Upper lobe of left lung (tissue), 6 donors: ENCODE measurements around the gene RCE1. TPM values are rescaled to one million over a fixed set of nuclear protein-coding genes. Genes with fewer than 3 reads are reported as not detected.

Source experiments
- ATAC-seq, 2 donors: fragments of 200-7000 bp; cut with Tn5 transposase; one replicate each; pipeline ENCODE4 v1.9.1; 2022; ENCODE audit warnings: mild to moderate bottlenecking in 2 of 2, moderate library complexity in 2 of 2; ENCODE audit not compliant: low FRiP score in 2 of 2
- DNase-seq, 2 donors: peaks; one replicate each; pipeline ENCODE4 v3.0.0-alpha.2; 2019 to 2020
- H3K27ac ChIP-seq, 4 donors: fragments of 200-600 bp; sonication (generic); one replicate each; pipeline ENCODE4 v1.5.1; 2016 to 2019
- H3K27me3 ChIP-seq, 4 donors: fragments of 200-600 bp; sonication (generic); one replicate each; pipeline ENCODE4 v1.5.1; 2017 to 2019
- H3K36me3 ChIP-seq, 4 donors: fragments of 200-600 bp; sonication (generic); one replicate each; pipeline ENCODE4 v1.5.1; 2016 to 2019
- H3K4me1 ChIP-seq, 4 donors: fragments of 200-600 bp; sonication (generic); one replicate each; pipeline ENCODE4 v1.5.1; 2018 to 2019
- H3K4me3 ChIP-seq, 4 donors: fragments of 200-600 bp; sonication (generic); one replicate each; pipeline ENCODE4 v1.5.1; 2017 to 2019; ENCODE audit warnings: mild to moderate bottlenecking in 2 of 4, moderate library complexity in 1 of 4
- H3K9me3 ChIP-seq, 4 donors: fragments of 200-600 bp; sonication (generic); one replicate each; pipeline ENCODE4 v1.5.1; 2018 to 2019
- CTCF ChIP-seq, 6 experiments: fragments of 450-650 bp in 4 of 6; fragments of 200-600 bp in 2 of 6; sonication (generic) in 2 of 6; IDR thresholded peaks; one replicate each; pipeline ENCODE4 v1.5.1; 2016 to 2019; ENCODE audit warnings: antibody characterized with exemption in 6 of 6
- EP300 ChIP-seq, 4 donors: sonication (generic); formaldehyde crosslinking; IDR thresholded peaks; one replicate each; pipeline ENCODE4 v1.5.1; 2017; ENCODE audit warnings: antibody characterized with exemption in 4 of 4, control low read depth in 2 of 4
- POLR2A ChIP-seq, 4 donors: fragments of 450-650 bp; IDR thresholded peaks; one replicate each; pipeline ENCODE4 v1.5.1; 2016 to 2017; ENCODE audit warnings: antibody characterized with exemption in 4 of 4, mild to moderate bottlenecking in 2 of 4
- POLR2AphosphoS5 ChIP-seq, 2 donors: sonication (generic); formaldehyde crosslinking; IDR thresholded peaks; one replicate each; pipeline ENCODE4 v1.5.1; 2017; ENCODE audit warnings: antibody characterized with exemption in 2 of 2
- WGBS, 2 donors: methylation state at CpG; one replicate each; pipeline ENCODE4 v1.1.5; 2017 to 2018; 5-methylcytosine and 5-hydroxymethylcytosine counted together
- total RNA-seq, 6 donors: library from RNA; depleted of rRNA in 4 of 6; stranded (reverse); fragments of >200 nt in 4 of 6; gene quantifications; one replicate each; pipeline versions ENCODE4 v1.1.0 to v1.2.1, GENCODE V29; 2016 to 2021
- donor health status: DM: no; HTN: no; CAD: no; lungs with moderate emphysema.
- donor health status: DM: no; HTN: yes; CAD: no; lungs with severe emphysema.

RCE1 gene
- total RNA-seq, 6 donors from 2014 or later, result 7.2 to 28.6 (median 17.5) TPM

DNA sequence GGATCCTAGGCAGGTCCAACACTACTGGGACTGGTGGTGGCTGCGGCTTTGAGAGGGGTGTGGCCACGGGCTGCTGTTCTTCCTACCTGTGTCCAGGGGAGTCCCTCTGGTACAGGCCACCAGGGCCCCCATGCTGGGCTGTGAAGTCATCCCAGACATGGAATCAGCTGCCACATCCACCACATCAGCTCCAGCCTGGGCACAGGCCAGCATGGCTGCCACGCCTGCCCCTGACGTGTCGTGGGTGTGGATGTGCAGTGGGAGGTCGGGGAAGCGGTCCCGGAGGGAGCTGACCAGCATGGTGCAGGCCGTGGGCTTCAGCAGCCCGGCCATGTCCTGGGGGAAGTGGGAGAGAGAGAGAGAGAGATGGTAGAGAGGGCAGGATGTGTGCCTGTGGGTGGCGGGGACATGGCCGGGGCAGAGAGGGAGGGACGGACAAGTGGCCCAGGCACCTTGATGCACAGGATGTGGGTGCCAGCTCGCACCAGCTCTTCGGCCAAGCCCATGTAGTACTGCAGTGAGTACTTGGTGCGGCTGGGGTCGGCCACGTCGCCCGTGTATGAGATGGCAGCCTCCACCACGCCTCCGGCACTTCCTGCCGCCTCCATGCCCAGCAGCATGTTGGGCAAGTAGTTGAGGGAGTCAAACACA, 7.5 kb downstream of the RCE1 start:
- ATAC-seq, result peak in 1 of 2 donors; percentile 2

GRCh38 chr11:66851239-66851596, 8.0 kb downstream of the RCE1 start:
- Histone ChIP-seq H3K27me3 (no peaks in the 10 kb centered on the region), H3K4me1 (peaks cover 7 to 9% (median 8%) of the 10 kb centered on the region in 4 donors), H3K9me3 (no peaks in the 10 kb centered on the region), H3K4me3 (no peak overlapping the region), H3K27ac (no peak overlapping the region), H3K36me3 (peaks cover 0 to 25% (median 18%) of the 10 kb centered on the region in 4 donors)
- DNase-seq (no peak), ATAC-seq (no peak)
- TF ChIP-seq EP300 (IDR thresholded peaks at IDR 0.05), result no peak
- TF ChIP-seq CTCF (IDR thresholded peaks at IDR 0.05), result no peak
- 89 to 93% methylated on average over 1 to 4 of the region's 4 CpGs for WGBS, 2 donors

More for the DNA sequence above, 7.5 kb downstream of the RCE1 start:
- no peaks in the 10 kb centered on the region for H3K9me3 ChIP-seq
- peaks cover 0 to 30% (median 23%) of the 10 kb centered on the region in 4 donors for H3K36me3 ChIP-seq
- no peak overlapping the region for H3K4me3 ChIP-seq
- no peak for TF ChIP-seq EP300 (IDR thresholded peaks at IDR 0.05)
- TF ChIP-seq CTCF (IDR thresholded peaks at IDR 0.05), result no peak
- no peak for TF ChIP-seq POLR2AphosphoS5 (IDR thresholded peaks at IDR 0.05)
- no peak for TF ChIP-seq POLR2A (IDR thresholded peaks at IDR 0.05)
- peaks cover 6 to 8% (median 6%) of the 10 kb centered on the region in 4 donors for H3K4me1 ChIP-seq
- peak in 1 of 2 donors; percentile 66 for DNase-seq
- H3K27ac ChIP-seq, result no peak overlapping the region
- no peaks in the 10 kb centered on the region for H3K27me3 ChIP-seq
- 91 to 94% methylated on average over 20 to 23 of the region's 23 CpGs for WGBS, 2 donors

DNA sequence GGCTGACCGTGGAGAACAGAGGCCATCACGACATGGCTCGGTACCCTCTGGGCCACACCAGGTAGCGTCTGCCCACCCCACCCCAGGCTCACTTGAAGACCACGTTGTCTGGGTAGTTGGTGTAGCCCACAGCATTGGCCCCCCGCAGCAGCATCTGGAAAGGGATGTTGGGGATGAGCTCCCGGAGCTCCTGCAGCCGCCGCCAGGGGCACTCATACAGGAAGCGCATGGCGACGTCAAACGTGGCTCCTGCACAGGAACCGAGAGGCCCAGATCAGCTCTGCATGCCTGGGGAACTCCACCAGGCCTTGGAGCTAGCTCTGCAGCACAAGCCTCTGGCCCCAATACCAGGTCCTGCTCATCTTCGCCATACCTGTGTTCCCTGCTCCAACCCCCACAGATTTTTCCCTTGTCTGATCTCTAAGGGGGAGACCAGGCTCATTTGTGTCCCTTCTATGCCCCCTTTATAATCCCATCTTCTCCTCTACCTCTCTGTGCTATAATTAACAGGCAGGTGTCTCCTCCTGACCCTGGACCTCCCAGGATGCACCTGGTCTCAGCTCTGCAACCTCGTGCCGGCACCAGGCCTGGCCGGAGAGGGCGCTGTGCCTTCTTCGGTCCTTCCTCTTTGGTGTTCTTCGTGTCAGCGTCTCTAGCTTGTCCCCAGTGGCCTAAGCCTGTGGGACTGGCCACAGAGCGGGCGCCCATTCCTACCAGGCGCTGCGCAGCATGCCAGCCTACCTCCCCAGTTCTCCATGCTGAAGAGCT, 8.6 kb downstream of the RCE1 start:
- peak in 1 of 2 donors; percentile 76 for DNase-seq
- no peaks in the 10 kb centered on the region for H3K27me3 ChIP-seq
- WGBS, 2 donors, result 79 to 88% methylated on average over 16 to 25 of the region's 26 CpGs

GRCh38 chr11:66852466-66853241, 9.4 kb downstream of the RCE1 start:
- TF ChIP-seq CTCF (IDR thresholded peaks at IDR 0.05) (no peak), POLR2A (IDR thresholded peaks at IDR 0.05) (no peak), EP300 (IDR thresholded peaks at IDR 0.05) (no peak), POLR2AphosphoS5 (IDR thresholded peaks at IDR 0.05) (no peak)
- Histone ChIP-seq H3K9me3 (no peaks in the 10 kb centered on the region), H3K4me3 (no peak overlapping the region), H3K27ac (no peak overlapping the region), H3K4me1 (peaks cover 7 to 17% (median 10%) of the 10 kb centered on the region in 4 donors), H3K27me3 (no peaks in the 10 kb centered on the region), H3K36me3 (peaks cover 0 to 12% (median 9%) of the 10 kb centered on the region in 4 donors)
- ATAC-seq (no peak), DNase-seq (peak in 1 of 2 donors; percentile 56)
- WGBS, 2 donors, result 88 to 92% methylated on average over 26 of the region's 26 CpGs

More for the DNA sequence above, 8.6 kb downstream of the RCE1 start:
- H3K9me3 ChIP-seq, result no peaks in the 10 kb centered on the region
- H3K27ac ChIP-seq, result no peak overlapping the region
- TF ChIP-seq CTCF (IDR thresholded peaks at IDR 0.05), result no peak
- TF ChIP-seq EP300 (IDR thresholded peaks at IDR 0.05), result no peak
- TF ChIP-seq POLR2AphosphoS5 (IDR thresholded peaks at IDR 0.05), result no peak
- no peak for TF ChIP-seq POLR2A (IDR thresholded peaks at IDR 0.05)
- H3K36me3 ChIP-seq, result peaks cover 0 to 18% (median 15%) of the 10 kb centered on the region in 4 donors
- H3K4me3 ChIP-seq, result no peak overlapping the region
- no peak for ATAC-seq
- H3K4me1 ChIP-seq, result peaks cover 7 to 9% (median 8%) of the 10 kb centered on the region in 4 donors
